ENCODE results near the gene TXLNB.

Gene TXLNB

DNA sequence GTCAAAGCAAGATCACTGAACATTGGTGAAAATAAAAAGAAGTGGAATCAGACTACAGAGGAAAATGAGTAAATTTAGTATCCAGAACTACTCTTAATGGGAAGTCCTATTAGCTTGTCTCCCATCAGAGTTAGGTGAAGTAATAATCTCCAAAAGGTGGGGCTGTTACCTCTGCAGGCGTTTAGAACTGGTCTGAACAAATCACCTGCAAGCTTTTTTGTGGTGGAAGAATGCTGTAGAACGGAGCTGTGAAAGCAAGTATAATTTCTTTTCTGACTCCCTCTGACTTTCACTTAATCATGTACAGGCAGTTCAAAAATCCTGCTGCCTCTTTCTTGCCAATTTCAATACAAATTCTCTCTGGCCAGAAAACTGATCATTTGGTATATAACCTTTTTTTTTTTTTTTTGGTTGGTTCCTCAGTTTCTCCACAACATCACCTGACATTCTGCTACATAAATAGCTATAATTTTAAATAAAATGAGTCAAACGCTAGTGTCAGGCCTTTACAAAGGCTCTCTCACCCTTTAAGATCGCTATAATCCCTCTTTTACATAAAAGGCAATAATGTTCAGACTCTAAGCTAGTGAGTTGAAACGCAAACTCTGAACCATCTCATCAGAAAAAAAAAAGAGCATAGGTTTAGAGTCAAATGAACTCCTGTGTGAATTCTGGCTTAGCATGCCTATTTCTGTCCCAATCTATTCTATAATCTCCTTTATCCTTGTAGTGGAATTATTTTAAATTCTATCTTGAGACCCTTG, 43.8 kb upstream of the TXLNB start:
- Histone ChIP-seq H3K9ac (ENCODE audit: low read length) (no peak overlapping the region), H3K9me2 (replicated peaks; ENCODE audit: insufficient read depth, low read length) (no peaks in the 10 kb centered on the region), H3K9me3 (replicated peaks; ENCODE audit: insufficient read depth, low read length) (no peaks in the 10 kb centered on the region), H3K36me3 (replicated peaks; ENCODE audit: insufficient read depth, low read length) (no peaks in the 10 kb centered on the region), H3K4me1 (ENCODE audit: low read length) (no peaks in the 10 kb centered on the region), H3K27me3 (replicated peaks; ENCODE audit: insufficient read depth, low read length) (no peaks in the 10 kb centered on the region), H4K20me1 (ENCODE audit: insufficient read depth, low read length) (no peaks in the 10 kb centered on the region), H3K4me3 (ENCODE audit: low read length) (no peak overlapping the region), H2AFZ (ENCODE audit: low read length) (no peak overlapping the region), H3K27ac (ENCODE audit: low read length) (no peak overlapping the region), H3K4me2 (ENCODE audit: low read depth, low read length) (no peak overlapping the region), H3K79me2 (ENCODE audit: low read length) (no peaks in the 10 kb centered on the region), H3F3A (ENCODE audit: insufficient read depth, low read length) (no peaks in the 10 kb centered on the region)
- no peak for TF ChIP-seq EZH2phosphoT487 (IDR thresholded peaks at IDR 0.05; ENCODE audit: low read length)
- TF ChIP-seq EZH2 (optimal IDR thresholded peaks at IDR 0.05; ENCODE audit: low read depth, low read length), result no peak
- TF ChIP-seq, protein P1, sequence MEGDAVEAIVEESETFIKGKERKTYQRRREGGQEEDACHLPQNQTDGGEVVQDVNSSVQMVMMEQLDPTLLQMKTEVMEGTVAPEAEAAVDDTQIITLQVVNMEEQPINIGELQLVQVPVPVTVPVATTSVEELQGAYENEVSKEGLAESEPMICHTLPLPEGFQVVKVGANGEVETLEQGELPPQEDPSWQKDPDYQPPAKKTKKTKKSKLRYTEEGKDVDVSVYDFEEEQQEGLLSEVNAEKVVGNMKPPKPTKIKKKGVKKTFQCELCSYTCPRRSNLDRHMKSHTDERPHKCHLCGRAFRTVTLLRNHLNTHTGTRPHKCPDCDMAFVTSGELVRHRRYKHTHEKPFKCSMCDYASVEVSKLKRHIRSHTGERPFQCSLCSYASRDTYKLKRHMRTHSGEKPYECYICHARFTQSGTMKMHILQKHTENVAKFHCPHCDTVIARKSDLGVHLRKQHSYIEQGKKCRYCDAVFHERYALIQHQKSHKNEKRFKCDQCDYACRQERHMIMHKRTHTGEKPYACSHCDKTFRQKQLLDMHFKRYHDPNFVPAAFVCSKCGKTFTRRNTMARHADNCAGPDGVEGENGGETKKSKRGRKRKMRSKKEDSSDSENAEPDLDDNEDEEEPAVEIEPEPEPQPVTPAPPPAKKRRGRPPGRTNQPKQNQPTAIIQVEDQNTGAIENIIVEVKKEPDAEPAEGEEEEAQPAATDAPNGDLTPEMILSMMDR (IDR thresholded peaks at IDR 0.05; ENCODE audit: low read length), result no peak
- DNase-seq, result no peak

DNA sequence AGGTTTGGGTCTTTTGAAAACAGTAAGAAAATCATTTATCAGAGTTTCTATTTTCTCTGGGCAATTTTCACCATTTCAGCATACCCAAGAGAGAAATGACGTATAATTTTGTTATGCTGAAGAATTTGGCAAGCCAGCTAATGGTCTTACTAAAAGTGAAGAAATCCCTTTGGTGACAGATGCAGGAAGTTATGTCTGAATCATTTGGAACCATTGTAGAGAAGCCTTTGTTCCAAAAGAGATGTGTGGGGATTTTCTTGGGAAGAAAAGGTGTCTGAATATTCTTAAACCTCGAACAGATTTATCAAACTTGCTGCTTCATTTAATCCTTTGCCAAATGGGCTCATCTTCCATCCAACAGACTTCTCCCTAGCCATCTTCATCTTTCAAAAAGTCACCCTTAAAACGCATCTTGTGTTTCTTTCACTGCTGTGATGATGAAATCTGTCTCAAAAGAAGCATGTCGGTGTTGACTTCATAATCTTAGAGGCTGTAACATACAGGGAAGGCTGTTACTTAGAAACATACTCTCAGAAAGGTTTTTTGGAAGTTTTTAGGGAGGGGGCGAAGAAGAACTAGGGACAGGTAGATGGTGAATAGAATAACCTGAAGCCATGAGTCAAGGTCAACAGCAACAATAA, 43.1 kb upstream of the TXLNB start:
- no peak overlapping the region for H3K9ac ChIP-seq (ENCODE audit: low read length)
- H3K4me2 ChIP-seq (ENCODE audit: low read depth, low read length), result no peak overlapping the region
- no peak for TF ChIP-seq EZH2phosphoT487 (IDR thresholded peaks at IDR 0.05; ENCODE audit: low read length)
- no peak for TF ChIP-seq EZH2 (optimal IDR thresholded peaks at IDR 0.05; ENCODE audit: low read depth, low read length)
- TF ChIP-seq, protein P1 (IDR thresholded peaks at IDR 0.05; ENCODE audit: low read length), result no peak
- H3F3A ChIP-seq (ENCODE audit: insufficient read depth, low read length), result no peaks in the 10 kb centered on the region
- no peaks in the 10 kb centered on the region for H3K9me2 ChIP-seq (replicated peaks; ENCODE audit: insufficient read depth, low read length)
- H3K27ac ChIP-seq (ENCODE audit: low read length), result no peak overlapping the region
- DNase-seq, result no peak
- no peaks in the 10 kb centered on the region for H4K20me1 ChIP-seq (ENCODE audit: insufficient read depth, low read length)
- no peak overlapping the region for H3K4me3 ChIP-seq (ENCODE audit: low read length)
- no peaks in the 10 kb centered on the region for H3K9me3 ChIP-seq (replicated peaks; ENCODE audit: insufficient read depth, low read length)
- H3K4me1 ChIP-seq (ENCODE audit: low read length), result no peaks in the 10 kb centered on the region
- no peaks in the 10 kb centered on the region for H3K36me3 ChIP-seq (replicated peaks; ENCODE audit: insufficient read depth, low read length)
- no peaks in the 10 kb centered on the region for H3K27me3 ChIP-seq (replicated peaks; ENCODE audit: insufficient read depth, low read length)
- H2AFZ ChIP-seq (ENCODE audit: low read length), result no peak overlapping the region
- H3K79me2 ChIP-seq (ENCODE audit: low read length), result no peaks in the 10 kb centered on the region

DNA sequence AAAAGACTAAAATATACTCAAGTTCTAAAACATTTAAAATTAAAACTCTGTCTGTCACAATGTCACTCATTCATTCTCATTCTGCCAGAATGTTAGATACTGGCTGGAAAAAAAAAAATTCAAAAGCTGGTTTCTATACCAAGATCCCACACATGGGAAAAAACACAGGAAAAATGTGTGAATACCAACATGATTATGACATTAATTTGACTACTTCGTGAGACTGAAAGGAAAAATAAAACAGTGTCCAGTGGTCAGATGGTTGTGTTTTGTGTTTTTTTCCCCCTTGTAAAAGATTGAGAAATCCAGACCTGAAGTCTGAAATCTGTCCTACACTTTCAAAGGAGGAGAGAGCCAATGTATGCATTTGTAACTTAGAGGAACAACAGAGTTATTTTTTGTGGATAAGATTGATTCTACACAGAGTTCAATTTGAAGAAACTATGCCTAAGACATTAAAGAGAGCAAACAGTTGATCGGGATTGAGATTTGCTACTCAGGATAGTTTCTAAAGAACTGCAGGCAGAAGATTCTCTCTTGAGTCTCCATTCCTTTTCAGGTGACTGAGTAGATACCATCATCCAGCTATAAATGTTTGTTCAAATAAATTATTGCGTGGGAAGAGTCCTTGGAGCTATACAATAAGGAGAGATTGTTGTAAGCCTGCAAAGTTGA, 39.2 kb upstream of the TXLNB start:
- no peak overlapping the region for H3K4me2 ChIP-seq (ENCODE audit: low read depth, low read length)
- no peaks in the 10 kb centered on the region for H4K20me1 ChIP-seq (ENCODE audit: insufficient read depth, low read length)
- H3K9me2 ChIP-seq (replicated peaks; ENCODE audit: insufficient read depth, low read length), result no peaks in the 10 kb centered on the region
- peaks cover 6% of the 10 kb centered on the region for H3F3A ChIP-seq (ENCODE audit: insufficient read depth, low read length)
- no peaks in the 10 kb centered on the region for H3K9me3 ChIP-seq (replicated peaks; ENCODE audit: insufficient read depth, low read length)
- no peak overlapping the region for H3K9ac ChIP-seq (ENCODE audit: low read length)
- H3K4me3 ChIP-seq (ENCODE audit: low read length), result no peak overlapping the region
- H3K36me3 ChIP-seq (replicated peaks; ENCODE audit: insufficient read depth, low read length), result no peaks in the 10 kb centered on the region
- H3K79me2 ChIP-seq (ENCODE audit: low read length), result no peaks in the 10 kb centered on the region
- peaks cover 12% of the 10 kb centered on the region for H3K4me1 ChIP-seq (ENCODE audit: low read length)
- H3K27me3 ChIP-seq (replicated peaks; ENCODE audit: insufficient read depth, low read length), result no peaks in the 10 kb centered on the region
- no peak for TF ChIP-seq EZH2phosphoT487 (IDR thresholded peaks at IDR 0.05; ENCODE audit: low read length)
- TF ChIP-seq EZH2 (optimal IDR thresholded peaks at IDR 0.05; ENCODE audit: low read depth, low read length), result no peak
- TF ChIP-seq, protein P1 (IDR thresholded peaks at IDR 0.05; ENCODE audit: low read length), result no peak
- H2AFZ ChIP-seq (ENCODE audit: low read length), result no peak overlapping the region
- no peak overlapping the region for H3K27ac ChIP-seq (ENCODE audit: low read length)
- DNase-seq, result no peak
